ENCODE results near the gene NASP.
"Not testable (repeated sequence)": the region's sequence is repeated elsewhere in the genome, so short reads cannot be mapped to it uniquely, and the experiment has no call there.

Gene NASP

DNA sequence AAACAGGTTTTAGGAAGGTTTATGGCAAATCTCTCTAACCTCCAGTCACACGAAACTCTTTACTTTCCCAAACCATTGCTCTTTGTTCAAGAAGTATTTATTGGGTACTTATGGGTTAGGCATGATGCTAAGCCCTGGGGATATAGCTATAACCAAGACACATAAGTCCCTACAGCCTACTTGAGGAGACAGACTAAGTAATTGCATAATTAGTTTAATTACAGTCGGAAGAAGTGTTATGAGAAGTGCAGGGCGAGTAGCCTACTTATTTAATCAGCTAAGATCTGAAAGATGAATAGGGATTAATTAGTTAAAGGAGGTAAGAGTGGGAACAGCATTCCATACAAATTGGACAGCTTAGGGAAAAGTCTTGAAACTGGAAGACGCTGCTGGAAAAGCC lies 13.2 kb upstream of the NASP start:
- DNase-seq (ENCODE audit: low spot score): no peak

DNA sequence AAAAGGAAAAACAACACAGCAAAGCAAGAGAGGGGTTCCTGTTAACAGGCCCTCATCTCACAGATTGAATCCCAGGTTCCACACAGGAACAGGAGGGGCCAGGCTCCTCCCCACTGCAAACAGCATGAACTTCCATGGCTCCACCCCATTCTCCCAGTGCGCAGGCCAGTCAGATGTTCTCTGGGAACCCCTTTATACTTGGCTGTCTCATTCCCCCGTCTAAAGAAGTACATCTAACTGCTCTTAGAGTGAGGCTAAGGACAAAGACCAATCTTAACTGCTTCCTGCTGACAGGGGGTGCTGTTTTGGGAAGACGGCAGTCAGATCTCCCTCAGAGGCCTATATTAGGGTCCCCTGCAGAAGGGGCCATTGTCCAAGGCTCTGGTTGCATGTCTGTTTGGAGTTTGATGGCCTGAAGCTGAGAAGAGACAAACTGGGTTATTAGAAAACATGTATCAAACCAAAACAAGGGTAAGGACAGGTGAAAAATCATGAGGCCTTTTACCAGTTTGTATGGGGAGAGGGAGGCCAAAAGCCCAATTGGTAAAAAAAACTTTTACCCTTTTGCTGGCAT lies 10.5 kb upstream of the NASP start:
- no peak for DNase-seq (ENCODE audit: low spot score)

DNA sequence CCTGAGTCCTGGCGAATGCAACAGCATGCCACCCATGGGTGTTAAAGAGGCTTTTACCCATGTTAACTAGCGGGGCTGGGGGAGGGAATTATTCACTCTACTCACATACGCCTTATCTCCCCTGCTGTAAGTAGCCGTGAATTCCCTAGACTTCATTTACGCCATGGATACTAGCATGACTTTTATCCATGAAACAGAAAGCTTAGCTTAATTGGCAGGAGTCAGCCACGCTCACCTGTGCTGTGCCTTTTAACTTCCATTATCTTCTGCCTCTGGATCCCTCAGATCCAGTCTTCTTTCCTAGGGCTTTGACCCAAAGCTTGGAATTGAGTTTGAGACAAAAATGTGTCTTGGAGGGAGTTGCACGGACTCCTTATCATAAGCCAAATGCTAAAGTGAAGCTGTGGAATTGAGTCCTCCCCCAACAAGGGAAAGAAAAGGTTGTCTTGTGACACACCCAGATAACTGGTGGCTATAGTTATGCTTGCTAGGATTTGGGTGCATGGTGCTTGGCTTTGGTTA lies 9.7 kb upstream of the NASP start:
- DNase-seq (ENCODE audit: low spot score): no peak

DNA sequence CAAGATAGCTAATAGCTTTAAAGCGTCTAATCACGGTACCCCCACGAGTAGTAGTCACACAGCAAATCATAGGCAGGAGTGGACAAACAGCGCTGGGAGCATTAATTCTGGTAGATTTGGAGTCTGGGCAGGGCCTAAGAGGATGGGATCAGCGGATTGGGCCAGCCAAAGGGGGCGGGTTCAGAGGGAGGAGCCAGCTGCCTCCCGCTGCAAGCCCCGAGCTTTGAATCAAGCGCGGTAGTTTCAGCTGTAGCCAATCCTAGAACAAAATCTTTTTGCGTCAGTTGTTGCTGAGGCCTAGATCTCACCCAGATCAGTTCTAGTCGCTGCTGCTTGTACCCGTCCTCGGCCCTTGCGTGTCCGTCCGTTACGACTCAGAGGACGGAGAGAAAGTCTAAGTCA lies 576 bp upstream of the NASP start:
- peak; percentile 91 for DNase-seq (ENCODE audit: low spot score)

DNA sequence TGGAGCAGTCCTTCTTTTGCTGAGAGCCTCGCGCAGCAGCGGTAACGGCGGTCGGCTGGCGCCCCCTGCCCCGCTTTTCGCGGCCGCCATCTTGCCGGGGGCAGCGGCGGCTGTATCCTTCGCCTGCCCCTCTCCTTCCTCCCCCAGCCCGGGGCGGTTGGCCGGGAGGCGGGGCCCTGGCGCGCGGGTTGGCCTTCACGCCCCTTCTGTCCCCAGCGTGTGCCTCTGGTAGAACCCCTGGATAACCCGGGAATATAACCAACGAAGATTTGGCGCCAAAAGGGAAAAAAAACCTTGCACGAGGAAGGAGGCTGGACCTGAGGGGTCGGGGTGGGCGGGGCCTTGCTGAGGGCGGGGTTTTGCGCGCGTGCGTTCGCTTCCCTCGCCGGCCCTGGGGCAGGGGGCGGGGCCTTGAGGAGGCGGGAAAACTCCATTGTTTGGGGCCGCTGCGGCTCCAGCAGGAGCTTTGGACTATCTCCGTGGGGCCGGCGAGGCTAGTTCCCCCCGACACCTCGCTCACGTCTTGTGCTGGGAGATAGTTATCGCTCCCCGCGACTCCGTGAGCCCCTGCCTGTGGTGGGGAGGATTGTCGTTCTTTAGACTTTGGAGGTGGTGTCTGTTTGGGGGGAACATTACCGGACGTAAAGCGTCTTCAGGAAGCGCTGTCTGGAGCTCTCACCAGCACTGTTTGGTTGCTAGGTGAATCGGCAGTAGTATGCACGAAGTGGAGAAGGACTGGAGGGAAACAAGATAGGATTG lies 689 bp downstream of the NASP start:
- peak; percentile 85 for DNase-seq (ENCODE audit: low spot score)

DNA sequence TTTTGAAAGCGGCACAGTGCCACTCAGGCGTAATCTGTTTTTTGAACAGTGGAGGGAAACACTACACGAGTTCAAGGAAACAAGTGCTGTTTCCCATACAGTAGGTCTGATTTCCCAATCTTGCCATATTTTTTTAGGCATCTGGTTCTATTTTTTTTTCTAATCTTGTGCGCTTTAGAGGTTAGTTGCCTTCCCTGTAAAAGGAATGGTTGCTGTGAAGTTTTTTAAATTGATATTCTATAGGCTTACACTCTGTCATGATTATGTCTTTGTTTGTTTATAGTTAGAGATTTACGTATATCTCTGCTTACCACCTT lies 1.2 kb downstream of the NASP start:
- DNase-seq (ENCODE audit: low spot score): no peak

DNA sequence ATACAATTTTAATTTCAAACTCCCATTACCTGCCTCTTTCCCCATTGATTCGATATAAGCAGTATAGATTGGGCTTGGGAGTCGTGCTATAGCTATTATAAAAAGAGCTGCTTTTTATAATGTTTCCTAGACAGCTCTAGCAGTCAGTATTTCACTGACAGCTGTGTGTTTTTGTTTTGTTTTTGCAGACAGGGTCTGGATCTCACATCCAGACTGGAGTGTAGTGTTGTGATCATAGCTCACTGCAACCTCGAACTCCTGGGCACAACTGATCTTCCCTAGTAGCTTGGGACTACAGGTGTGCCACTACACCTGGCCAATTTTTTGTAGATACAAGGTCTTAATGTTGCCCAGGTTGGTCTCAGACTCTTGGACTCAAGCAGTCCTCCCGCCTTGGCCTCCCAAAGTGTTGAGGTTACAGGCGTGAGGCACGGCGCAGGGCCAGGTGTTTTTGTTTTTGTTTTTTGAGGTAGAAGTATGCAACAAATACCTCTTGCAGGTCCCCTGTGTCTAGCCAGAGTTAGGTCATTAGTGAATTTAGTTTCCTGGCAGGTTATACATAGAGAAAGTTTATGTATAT lies 1.7 kb downstream of the NASP start:
- no peak for DNase-seq (ENCODE audit: low spot score)

DNA sequence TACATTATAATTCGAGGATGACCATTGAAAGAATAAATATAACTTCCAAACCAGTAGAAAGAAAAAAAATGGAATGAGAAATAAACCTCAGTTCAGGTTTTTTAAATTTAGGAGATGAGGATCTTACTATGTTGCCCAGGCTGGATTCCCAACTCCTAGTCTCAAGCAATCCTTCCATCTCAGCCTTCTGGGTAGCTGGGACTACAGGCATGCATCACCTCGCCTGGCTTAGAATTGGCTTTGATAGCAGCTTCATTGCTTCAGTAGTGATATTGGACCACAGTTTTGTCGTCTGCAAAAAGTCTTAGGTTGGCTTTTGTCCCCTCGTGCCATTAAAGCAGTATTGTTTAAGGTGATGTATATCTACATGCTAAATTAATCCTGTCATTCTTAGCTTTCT lies 2.9 kb downstream of the NASP start:
- no peak for DNase-seq (ENCODE audit: low spot score)

DNA sequence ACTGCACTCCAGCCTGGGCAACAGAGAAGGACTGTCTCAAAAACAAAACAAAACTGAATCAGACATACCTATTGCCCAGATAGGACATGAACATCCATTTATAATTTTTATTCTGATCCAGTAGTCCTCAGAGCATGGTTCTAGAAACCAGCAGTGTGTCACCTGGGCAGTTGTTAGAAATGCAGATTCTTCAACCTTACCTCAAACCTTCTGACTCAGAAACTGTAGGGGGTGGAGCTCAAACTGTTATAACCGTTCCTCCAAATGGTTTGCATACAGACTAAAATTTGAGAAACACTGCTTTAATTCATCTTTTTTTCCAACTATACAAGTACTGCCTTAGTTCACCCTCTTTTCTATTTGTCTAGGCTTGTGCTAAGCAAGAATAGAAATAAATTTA lies 6.0 kb downstream of the NASP start:
- no peak for DNase-seq (ENCODE audit: low spot score)

DNA sequence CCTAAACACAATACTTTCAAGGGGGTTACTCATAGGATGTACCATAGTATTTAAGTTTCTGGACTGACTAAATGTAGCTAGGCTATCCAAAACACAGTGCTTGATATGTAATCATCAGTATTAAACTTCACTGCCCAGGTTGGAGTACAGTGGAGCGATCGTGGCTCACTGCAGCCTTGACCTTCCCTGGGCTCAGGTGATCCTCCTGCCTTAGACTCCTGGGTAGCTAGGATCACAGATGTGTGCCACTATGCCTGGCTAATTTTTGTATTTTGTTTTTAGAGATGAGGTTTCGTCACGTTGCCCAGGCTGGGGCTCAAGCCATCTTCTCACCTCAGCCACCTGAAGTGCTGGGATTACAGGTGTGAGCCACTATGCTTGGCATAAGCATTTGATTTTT lies 10.6 kb downstream of the NASP start:
- no peak for DNase-seq (ENCODE audit: low spot score)

DNA sequence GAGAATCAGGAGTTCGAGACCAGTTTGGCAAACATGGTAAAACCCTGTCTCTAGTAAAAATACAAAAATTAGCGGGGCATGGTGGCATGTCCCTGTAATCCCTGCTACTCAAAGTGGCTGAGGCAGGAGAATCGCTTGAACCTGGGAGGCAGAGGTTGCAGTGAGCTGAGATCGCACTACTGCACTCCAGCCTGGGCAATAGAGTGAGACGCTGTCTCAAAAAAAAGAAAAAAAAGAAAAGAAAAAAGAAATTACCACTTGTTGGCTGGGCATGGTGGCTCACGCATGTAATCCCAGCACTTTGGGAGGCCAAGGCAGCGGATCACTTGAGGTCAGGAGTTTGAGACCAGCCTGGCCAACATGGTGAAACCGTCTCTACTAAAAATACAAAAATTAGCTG lies 12.9 kb downstream of the NASP start:
- not testable (repeated sequence) for DNase-seq (ENCODE audit: low spot score)

DNA sequence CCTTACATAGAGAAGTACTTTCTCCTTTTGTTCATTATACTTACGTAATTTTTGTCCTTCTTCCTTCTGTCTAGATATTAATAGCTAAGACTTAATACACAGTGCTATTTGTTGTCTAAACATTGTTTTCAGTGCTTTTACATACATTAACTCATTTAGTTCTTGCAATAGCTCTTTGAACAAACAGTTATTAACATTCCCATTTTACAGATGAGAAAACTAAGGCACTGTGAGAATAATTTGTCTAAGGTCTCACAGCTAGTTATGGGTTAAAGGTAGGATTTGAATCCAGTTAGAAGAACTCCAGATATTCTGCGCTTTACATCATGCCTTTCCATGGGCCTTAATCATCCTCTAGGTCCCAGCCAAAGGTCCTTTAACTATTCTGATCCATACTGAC lies 20.4 kb downstream of the NASP start:
- no peak for DNase-seq (ENCODE audit: low spot score)

DNA sequence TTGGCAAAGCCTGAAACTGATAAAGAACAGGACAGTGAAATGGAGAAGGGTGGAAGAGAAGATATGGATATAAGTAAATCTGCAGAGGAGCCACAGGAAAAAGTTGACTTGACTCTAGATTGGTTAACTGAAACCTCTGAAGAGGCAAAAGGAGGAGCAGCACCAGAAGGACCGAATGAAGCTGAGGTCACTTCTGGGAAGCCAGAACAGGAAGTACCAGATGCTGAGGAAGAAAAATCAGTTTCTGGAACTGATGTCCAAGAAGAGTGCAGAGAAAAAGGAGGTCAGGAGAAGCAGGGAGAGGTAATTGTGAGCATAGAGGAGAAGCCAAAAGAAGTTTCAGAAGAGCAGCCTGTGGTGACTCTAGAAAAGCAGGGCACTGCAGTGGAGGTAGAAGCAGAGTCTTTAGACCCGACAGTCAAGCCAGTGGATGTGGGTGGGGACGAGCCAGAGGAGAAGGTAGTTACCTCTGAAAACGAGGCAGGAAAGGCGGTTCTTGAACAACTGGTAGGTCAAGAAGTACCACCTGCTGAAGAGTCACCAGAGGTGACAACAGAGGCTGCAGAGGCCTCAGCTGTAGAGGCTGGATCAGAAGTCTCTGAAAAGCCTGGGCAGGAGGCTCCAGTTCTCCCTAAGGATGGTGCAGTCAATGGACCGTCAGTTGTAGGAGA lies 23.7 kb downstream of the NASP start:
- no peak for DNase-seq (ENCODE audit: low spot score)

DNA sequence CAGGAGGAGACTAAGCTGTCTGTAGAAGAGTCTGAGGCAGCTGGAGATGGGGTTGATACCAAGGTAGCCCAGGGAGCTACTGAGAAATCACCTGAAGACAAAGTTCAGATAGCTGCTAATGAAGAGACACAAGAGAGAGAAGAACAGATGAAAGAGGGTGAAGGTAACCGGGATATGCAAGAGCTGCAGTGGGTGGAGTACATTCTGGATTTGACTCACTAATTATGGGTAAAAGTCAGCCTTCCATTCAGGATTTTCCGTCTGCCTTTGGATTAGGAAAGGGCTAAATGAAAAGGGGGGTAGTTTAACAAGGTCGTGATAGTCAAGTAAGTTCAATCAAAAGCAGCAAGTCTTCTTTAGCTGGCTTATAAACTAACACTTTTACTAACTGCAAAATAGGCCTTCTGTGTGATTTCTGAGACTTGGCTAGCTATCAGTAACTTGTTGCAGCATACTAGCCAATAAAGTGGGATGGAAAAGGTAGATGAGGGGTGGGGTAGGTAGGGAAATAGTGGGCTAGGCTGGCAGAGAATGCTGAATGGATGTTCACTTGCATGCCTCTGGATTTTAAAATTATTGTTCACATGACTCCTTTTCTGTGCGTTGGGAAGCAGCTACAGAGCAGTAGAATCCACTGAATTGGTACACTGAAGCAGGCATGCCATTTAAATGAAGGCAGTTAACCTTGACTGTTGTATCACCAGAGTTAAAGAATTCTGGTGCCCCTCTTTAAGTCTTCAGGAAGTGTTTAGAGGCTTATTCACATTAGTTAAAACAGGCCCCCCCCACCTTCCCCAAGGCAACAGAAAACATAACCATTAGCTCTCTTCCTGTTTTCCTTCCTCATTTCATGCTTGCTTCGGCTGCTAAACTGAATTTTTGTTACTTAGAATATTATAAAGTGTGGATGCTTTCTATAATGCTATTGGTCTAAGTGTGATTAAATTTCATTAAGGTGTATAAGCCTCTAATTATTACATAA lies 24.6 kb downstream of the NASP start:
- no peak for DNase-seq (ENCODE audit: low spot score)

DNA sequence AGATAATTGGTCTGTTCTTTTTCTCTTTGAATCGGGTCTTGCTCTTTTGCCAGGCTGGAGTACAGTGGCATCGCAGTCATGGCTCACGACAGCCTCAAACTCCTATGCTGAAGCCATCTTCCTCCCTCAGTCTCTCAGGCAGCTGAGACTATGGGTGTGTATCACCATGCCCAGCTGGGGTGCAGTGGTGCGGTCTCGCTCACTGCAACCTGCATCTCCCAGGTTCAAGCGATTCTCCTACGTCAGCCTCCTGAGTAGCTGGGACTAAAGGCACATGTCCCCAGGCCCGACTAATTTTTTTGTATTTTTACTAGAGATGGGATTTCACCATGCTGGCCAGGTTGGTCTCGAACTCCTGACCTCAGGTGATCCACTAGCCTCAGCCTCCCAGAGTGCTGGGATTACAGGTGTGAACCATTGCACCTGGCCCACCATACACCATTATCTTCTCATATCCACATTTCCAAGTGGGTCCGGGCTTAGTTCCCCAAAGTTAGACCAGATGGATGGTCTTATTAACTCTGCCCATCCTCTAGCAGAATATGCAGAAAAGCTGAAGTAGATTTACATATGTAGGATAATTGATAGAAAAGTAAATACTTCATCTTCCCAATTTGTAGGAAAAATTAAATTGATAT lies 26.9 kb downstream of the NASP start:
- no peak for DNase-seq (ENCODE audit: low spot score)

DNA sequence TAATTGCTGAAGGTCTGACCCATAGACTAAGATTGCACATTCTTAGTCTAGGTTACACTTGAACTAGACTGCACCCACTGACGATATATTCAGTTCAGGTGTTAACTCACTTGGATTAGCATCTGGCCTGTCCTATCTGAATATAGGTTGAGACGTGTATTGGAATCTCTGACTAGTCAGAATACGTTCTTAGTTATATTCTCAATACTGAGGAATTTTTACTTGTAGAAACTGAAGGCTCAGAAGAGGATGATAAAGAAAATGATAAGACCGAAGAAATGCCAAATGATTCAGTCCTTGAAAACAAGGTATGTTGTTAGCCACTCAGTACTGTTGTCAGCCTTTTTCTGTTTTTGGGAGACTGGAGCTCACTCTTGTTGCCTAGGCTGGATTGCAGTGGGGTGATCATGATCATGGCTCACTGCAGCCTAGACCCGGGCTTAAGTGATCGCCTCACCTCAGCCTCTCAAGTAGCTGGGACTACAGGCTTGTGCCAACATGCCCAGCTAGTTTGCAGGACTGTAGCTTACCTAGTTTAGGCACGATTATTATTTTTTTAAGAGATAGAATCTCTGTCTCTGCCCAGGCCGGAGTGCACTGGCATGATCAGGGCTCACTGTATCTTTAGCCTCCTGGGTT lies 29.2 kb downstream of the NASP start:
- no peak for DNase-seq (ENCODE audit: low spot score)

DNA sequence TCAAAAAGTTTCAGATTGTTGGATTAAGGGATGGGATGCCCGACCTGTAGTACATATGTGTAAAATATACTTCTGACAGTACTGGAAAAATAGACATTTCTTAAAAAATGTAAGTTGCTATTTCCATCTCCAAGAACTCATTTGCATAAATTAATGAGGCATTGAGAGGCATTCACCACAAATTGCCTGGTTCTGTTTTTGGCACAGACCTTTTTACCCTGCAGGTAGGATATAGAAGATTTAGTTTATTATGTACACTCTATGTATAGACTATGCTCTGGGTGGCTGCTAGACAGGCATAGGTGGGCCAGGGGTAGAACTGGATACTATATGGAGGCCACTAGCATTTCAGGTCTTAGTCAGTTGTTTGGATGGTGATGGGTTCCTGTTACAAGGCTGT lies 32.0 kb downstream of the NASP start:
- DNase-seq (ENCODE audit: low spot score): no peak

DNA sequence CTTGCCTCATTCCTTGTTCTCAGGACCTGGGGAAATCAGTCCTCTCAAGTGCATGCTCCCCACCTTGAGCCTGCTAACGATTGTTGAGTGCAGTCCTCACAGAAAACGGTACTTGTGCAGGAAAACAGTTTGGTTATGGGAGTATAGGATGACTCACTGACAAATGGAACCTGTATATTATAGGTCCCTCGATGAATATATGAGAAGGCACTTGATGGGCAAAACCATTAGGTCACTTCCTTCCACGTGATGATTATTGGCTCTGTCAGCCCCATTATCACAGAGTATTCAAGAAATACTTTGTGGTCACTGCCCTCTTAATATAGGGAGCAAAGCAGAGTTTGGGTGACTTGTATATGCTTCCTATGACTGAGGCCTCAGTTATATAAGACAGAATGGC lies 33.8 kb downstream of the NASP start:
- peak; percentile 77 for DNase-seq (ENCODE audit: low spot score)

DNA sequence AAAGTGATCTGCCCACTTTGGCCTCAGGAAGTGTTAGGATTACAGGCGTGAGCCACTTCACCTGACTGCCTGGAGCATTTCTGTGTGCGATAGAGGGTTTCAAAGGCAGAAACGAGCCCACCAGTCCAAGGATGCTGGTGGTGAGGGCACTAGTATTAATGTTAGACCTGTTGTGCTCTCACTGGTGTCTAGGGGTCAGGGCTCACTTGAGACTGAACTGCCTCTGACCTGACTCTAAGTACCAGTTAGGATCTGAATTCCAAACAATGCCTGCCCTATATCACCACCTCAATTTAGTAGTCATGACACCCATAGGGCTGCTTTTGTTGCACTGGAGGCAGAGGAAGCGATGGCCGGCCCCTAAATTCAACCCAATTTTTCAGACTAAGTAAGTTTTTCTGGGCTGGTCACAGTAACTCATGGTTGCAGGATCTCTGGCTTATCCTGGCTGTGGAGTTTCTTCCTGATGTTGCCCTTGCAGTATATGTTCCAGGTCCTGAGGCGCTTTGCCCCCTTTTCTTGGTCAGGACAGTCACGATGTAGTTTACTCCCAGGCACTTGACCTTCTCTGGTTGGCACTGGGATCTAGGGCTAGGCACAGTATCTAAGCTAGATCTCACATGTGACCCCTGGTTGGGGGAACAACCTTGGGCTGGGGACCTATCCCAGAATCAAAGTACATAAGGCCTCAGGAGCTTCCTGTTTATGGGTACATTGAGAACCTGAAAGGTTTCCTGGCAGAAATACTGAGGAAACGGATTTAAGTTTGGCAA lies 35.5 kb downstream of the NASP start:
- no peak for DNase-seq (ENCODE audit: low spot score)

Data from kidney capillary endothelial cell (primary cell).